GM12872 (cell line): ENCODE results near the gene FGA.

Experiments used
- TF ChIP-seq, protein P1 (sequence below): IDR thresholded peaks from 3 replicates; pipeline ENCODE4 v1.5.1; 2011; ENCODE audit warnings: low read depth, mild to moderate bottlenecking, low read length, moderate library complexity; ENCODE audit not compliant: insufficient read depth

The FGA gene

DNA sequence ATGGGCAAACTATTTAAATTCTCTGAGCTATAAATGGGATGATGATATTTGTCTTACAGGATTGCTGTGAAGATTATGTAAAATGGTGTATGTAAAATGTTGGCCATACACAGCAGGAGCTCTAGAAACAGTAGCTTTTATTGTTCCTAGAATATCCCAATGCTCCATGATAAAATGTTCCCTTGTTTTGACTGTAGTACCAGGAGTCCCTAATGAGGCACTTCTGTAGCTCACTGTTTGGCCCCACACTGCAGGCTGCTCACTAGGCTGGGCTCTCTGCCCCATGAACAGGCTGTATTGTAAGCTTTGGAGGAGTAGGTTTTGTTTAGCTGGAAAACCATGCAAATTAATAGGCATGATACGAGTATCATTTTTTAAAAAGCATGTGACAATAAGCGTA is 3.3 kb upstream of the FGA start:
- TF ChIP-seq, protein P1, sequence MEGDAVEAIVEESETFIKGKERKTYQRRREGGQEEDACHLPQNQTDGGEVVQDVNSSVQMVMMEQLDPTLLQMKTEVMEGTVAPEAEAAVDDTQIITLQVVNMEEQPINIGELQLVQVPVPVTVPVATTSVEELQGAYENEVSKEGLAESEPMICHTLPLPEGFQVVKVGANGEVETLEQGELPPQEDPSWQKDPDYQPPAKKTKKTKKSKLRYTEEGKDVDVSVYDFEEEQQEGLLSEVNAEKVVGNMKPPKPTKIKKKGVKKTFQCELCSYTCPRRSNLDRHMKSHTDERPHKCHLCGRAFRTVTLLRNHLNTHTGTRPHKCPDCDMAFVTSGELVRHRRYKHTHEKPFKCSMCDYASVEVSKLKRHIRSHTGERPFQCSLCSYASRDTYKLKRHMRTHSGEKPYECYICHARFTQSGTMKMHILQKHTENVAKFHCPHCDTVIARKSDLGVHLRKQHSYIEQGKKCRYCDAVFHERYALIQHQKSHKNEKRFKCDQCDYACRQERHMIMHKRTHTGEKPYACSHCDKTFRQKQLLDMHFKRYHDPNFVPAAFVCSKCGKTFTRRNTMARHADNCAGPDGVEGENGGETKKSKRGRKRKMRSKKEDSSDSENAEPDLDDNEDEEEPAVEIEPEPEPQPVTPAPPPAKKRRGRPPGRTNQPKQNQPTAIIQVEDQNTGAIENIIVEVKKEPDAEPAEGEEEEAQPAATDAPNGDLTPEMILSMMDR = no peak

DNA sequence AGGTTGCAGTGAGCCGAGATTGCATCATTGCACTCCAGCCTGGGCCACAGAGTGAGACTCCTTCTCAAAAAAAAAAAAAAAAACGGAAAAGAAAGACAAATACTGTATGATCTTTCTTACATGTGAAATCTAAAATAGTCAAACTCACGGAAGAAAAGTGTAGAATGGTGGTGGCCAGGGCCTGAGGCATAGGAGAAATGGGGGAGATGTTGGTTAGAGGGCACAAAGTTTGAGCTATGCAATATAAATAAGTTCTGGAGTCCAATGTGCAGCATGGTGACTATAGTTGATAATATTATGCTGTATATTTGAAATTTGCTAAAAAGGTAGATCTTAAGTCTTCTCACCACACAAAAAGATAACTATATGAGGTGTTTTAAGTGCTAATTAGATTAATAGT is 1.3 kb upstream of the FGA start:
- TF ChIP-seq, protein P1 = no peak

DNA sequence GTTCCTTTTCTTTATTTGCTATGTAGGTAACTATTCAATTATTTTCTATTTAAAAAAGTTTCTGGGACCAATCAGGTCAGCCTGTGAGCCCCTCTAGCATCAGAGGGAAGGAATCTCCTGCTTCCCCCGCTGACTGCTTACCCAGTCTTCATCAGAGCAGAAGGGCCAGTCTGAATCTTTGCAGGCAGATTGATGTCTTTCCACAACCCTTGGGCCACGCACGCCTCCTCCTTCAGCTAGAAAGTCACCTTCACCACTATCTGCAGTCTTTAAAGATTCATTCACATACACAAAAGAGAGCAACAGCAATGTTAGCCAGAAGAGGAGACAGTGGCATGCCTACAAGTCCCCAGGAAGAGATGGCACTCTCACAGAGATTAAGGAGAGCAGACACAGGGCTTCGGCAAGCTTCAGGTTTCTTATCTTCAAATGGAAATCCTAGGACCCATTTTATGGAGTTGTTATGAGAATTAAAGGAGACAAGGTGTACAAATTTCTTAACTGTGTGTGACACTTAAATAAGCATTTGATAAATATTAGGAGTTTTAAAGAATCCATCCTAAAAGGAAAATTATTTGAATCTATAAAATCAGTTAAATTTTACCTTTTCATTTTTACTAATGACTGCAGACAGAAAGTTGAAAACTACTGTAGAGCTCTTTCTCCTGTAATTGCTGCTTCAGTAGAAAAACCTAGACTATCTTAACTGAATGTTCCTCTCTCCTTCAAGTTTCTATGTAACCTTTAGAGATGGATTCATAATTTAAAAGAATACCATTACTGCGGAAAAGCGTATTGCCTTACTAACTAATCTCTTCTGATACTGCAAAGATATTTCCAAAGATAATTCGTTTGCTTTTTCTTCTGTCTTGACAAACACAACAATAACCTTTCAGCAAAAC is 995 bp downstream of the FGA start:
- TF ChIP-seq, protein P1 = no peak

DNA sequence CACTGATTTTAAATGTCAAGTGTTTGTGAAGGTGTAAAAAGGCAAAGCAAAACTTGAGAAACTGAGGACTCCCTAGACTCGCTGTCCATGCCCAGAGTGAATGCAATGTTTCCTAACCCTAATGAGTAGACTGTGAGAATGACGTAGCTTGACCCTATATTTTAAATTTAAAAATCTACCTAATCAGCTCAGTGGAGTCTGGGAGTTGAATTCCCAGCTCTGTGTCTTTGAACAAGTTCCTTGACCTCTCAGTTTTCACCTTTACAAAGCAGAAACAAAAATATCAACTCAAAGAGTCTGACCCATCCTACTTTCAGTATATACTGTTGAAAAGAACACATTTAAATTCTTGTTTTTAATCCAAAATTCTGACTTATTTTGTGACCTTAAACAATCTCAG is 2.3 kb downstream of the FGA start:
- TF ChIP-seq, protein P1 = no peak

DNA sequence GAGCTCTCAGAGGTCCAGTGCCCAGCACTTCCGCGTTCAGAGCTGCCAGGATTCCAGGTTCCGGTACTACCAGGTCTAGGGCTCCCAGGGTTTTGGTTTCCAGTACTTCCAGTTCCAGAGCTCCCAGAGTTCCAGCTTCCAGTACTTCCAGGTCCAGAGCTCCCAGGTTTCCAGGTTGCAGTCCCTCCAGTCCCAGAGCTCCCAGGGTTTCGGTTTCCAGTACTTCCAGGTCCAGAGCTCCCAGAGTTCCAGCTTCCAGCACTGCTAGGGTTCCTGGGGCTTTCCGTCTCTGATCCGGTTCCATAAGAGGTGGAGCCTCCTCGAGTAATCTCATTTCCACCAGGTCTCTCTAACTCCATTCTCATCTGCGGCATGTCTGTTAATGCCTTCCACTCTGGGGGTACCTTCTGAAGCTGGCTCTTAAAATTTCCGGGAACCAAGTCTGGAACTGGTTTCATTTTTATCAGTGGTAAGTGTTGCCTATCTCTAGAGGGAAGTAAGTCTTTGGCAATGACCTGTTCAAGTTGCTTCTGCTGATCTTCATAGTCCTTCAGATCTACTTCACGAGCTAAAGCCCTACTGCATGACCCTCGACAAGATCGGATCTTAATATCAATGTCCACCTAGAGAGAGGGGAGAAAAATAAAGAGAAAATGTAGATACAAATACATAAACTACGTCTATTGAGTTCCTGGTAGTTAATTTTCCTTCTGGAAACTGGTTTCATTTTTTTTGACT is 4.1 kb downstream of the FGA start:
- TF ChIP-seq, protein P1 = no peak

DNA sequence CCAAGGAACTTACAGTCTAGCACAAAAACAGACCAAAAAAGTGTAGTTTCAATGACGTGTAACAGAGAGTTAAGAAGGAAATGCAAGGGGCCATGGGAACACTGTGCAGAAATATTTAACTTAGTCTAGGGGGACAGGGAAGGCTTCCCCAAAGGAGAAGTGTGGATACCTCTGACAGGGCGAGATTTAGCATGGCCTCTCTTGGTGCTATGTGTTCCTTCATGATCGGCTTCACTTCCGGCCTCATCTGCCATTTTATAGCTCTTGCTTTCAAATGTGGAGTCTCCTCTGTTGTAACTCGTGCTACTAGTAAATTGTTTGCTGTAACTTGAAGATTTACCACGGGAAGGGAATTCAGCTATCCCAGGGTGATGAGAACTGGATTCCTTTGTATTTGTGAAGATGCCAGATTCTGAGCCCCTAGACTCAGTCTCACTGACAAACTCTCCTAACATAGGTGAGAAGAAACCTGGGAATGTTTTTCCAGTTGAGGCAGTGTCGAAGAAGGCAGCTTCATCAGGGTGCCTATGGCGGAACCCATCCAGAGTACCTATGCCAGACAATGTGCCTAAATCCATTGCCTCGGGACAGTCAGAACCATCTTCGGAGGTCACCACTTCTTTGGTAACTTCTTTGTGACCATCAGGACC is 5.0 kb downstream of the FGA start:
- TF ChIP-seq, protein P1 = no peak

DNA sequence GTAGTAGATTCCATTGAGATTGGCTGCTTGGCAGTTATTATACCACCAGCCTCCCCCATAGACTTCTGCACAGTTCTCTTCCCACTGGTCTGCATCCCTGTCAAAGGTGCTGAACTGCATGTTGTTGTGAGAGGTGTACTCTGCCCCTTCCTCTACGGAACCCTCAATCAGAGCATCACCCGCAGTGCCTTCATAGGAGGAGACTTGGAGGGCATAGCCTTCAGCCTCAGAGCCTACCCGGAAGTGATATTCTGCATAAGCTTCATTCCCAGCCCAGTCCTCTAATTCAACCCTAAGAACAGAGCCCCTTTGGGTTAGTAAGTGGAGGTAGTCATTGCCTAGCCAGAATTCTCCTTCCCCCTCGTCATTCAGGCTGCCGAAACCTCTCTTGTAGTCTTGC is 6.3 kb downstream of the FGA start:
- TF ChIP-seq, protein P1 = no peak
